Natural killer cell (primary cell): ENCODE measurements around the gene NT5DC1. TPM values are rescaled to one million over a fixed set of nuclear protein-coding genes. Genes with fewer than 3 reads are reported as not detected.
A peak's percentile ranks its signal among the peaks of the same experiment; 100 is the strongest.

ENCODE experiments used
- ATAC-seq, 3 donors: fragments of 150-1000 bp in 2 of 3; fragments of 200-7000 bp in 1 of 3; cut with Tn5 transposase; 1 replicate in 1 of 3; 2 replicates in 2 of 3; pipeline ENCODE4 v1.10.0; 2021; ENCODE audit warnings: mild to moderate bottlenecking in 2 of 3, moderate library complexity in 2 of 3
- DNase-seq, 2 donors: peaks; one replicate each; pipeline versions ENCODE4 v3.0.0 to v3.0.0-alpha.2; 2013 to 2021; ENCODE audit warnings: mixed read lengths in 1 of 2
- H3K27ac ChIP-seq: one replicate; pipeline ENCODE4 v1.5.1; 2013; ENCODE audit warnings: mild to moderate bottlenecking, low read length
- H3K27me3 ChIP-seq: one replicate; pipeline ENCODE4 v1.6.1; 2013; ENCODE audit warnings: low read length; ENCODE audit not compliant: control insufficient read depth, insufficient read depth
- H3K36me3 ChIP-seq: one replicate; pipeline ENCODE4 v1.6.1; 2013; ENCODE audit warnings: low read length; ENCODE audit not compliant: control insufficient read depth, insufficient read depth
- H3K4me1 ChIP-seq: one replicate; pipeline ENCODE4 v1.6.1; 2013; ENCODE audit warnings: low read length; ENCODE audit not compliant: control insufficient read depth, insufficient read depth
- H3K4me3 ChIP-seq: one replicate; pipeline ENCODE4 v1.5.1; 2013; ENCODE audit warnings: low read length
- H3K9me3 ChIP-seq: one replicate; pipeline ENCODE4 v1.6.1; 2013; ENCODE audit warnings: low read length; ENCODE audit not compliant: control insufficient read depth, insufficient read depth
- H3K27ac Mint-ChIP-seq, 2 donors: one replicate each; pipeline ENCODE4 v1.8.0; 2022; ENCODE audit warnings: mild to moderate bottlenecking in 2 of 2, mixed read lengths in 2 of 2, moderate library complexity in 1 of 2
- H3K27me3 Mint-ChIP-seq, 2 donors: one replicate each; pipeline ENCODE4 v1.8.0; 2022; ENCODE audit warnings: low read depth in 2 of 2, mixed read lengths in 2 of 2
- H3K36me3 Mint-ChIP-seq: one replicate; pipeline ENCODE4 v1.8.0; 2022; ENCODE audit warnings: mixed read lengths
- H3K4me1 Mint-ChIP-seq, 2 donors: one replicate each; pipeline ENCODE4 v1.8.0; 2022; ENCODE audit warnings: mixed read lengths in 2 of 2
- H3K4me3 Mint-ChIP-seq: one replicate; pipeline ENCODE4 v1.8.0; 2022; ENCODE audit warnings: mild to moderate bottlenecking, moderate library complexity, mixed read lengths
- H3K9me3 Mint-ChIP-seq, 2 donors: one replicate each; pipeline ENCODE4 v1.8.0; 2022; ENCODE audit warnings: mixed read lengths in 2 of 2
- CTCF ChIP-seq: fragments of 200-600 bp; IDR thresholded peaks from one replicate; pipeline ENCODE4 v1.8.0; 2022; ENCODE audit warnings: antibody characterized with exemption
- WGBS: methylation state at CpG from one replicate; pipeline ENCODE4 v1.1.7; 2013; ENCODE audit warnings: missing lambda C conversion rate; ENCODE audit not compliant: insufficient coverage; 5-methylcytosine and 5-hydroxymethylcytosine counted together
- intact Hi-C: fragments of 100-400 bp; cut with micrococcal nuclease; formaldehyde crosslinking; loops from one replicate; pipeline ENCODE4 v1.14.2; 2022
- total RNA-seq, 4 donors: library from RNA; stranded (reverse); fragments of 120-200 nt in 1 of 4; gene quantifications; one replicate each; pipeline versions ENCODE4 v1.2.3 to v1.2.4, GENCODE V29; 2013 to 2022

The NT5DC1 gene
- total RNA-seq, 3 donors from 2014 or later (not counting 1 experiment from before 2014, with no cell fraction given) = 19.1 to 29.4 (median 20.5) TPM

GRCh38 chr6:116255246-116255800 is 154.7 kb downstream of the NT5DC1 start:
- H3K27ac Mint-ChIP-seq = no peak overlapping the region
- peaks cover 21% of the 10 kb centered on the region for H3K4me1 ChIP-seq
- no peaks in the 10 kb centered on the region for H3K4me1 Mint-ChIP-seq
- no peak for TF ChIP-seq CTCF
- H3K27me3 ChIP-seq = no peaks in the 10 kb centered on the region
- H3K9me3 ChIP-seq = no peaks in the 10 kb centered on the region
- no peaks in the 10 kb centered on the region for H3K9me3 Mint-ChIP-seq
- DNase-seq (peak in 1 of 2 donors; percentile 3), ATAC-seq (no peak)
- no peaks in the 10 kb centered on the region for H3K36me3 Mint-ChIP-seq
- H3K4me3 ChIP-seq = no peak overlapping the region
- no peak overlapping the region for H3K4me3 Mint-ChIP-seq
- no peaks in the 10 kb centered on the region for H3K36me3 ChIP-seq
- intact Hi-C loops = no loop called here
- no peak overlapping the region for H3K27ac ChIP-seq
- H3K27me3 Mint-ChIP-seq = no peaks in the 10 kb centered on the region
- 79% methylated on average over 4 of the region's 5 CpGs for WGBS

- Mint-ChIP-seq H3K36me3 (no peaks in the 10 kb centered on the region), H3K4me1 (no peaks in the 10 kb centered on the region), H3K4me3 (no peak overlapping the region), H3K9me3 (no peaks in the 10 kb centered on the region), H3K27me3 (no peaks in the 10 kb centered on the region), H3K27ac (no peak overlapping the region)
- Histone ChIP-seq H3K9me3 (no peaks in the 10 kb centered on the region), H3K36me3 (no peaks in the 10 kb centered on the region), H3K27ac (no peak overlapping the region), H3K4me3 (no peak overlapping the region), H3K4me1 (peaks cover 14% of the 10 kb centered on the region), H3K27me3 (no peaks in the 10 kb centered on the region)
- no peak for TF ChIP-seq CTCF
- no CpG with 5 or more reads among the region's 1 CpG for WGBS
- intact Hi-C loops = no loop called here
- ATAC-seq = no peak
- DNase-seq = no peak
These were observed 156.0 kb downstream of the NT5DC1 start for GRCh38 chr6:116256694-116257093.

DNA sequence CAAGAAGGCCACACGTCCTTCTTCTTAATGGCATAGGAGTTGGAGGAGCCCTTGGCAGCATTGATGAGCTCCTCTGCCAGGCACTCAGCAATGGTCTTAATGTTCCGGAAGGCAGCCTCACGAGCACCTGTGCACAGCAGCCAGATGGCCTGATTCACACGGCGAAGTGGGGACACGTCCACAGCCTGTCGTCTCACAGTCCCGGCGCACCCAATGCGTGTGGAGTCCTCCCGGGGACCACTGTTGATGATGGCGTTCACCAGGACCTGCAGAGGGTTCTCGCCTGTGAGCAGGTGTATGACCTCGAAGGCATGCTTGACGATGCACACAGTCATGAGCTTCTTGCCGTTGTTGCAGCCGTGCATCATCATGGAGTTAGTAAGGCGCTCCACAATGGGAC is 157.9 kb downstream of the NT5DC1 start:
- Mint-ChIP-seq H3K27me3 (no peaks in the 10 kb centered on the region), H3K36me3 (peaks cover 13% of the 10 kb centered on the region), H3K4me3 (no peak overlapping the region), H3K27ac (no peak overlapping the region), H3K4me1 (no peaks in the 10 kb centered on the region), H3K9me3 (peaks cover 0 to 7% of the 10 kb centered on the region in 2 donors)
- 95% methylated on average over 18 of the region's 18 CpGs for WGBS
- ATAC-seq = no peak
- no peak overlapping the region for H3K27ac ChIP-seq
- no peak overlapping the region for H3K4me3 ChIP-seq
- intact Hi-C loops = no loop called here
- H3K27me3 ChIP-seq = no peaks in the 10 kb centered on the region
- no peak for TF ChIP-seq CTCF
- H3K9me3 ChIP-seq = no peaks in the 10 kb centered on the region
- no peaks in the 10 kb centered on the region for H3K4me1 ChIP-seq
- no peaks in the 10 kb centered on the region for H3K36me3 ChIP-seq
- DNase-seq = no peak

DNA sequence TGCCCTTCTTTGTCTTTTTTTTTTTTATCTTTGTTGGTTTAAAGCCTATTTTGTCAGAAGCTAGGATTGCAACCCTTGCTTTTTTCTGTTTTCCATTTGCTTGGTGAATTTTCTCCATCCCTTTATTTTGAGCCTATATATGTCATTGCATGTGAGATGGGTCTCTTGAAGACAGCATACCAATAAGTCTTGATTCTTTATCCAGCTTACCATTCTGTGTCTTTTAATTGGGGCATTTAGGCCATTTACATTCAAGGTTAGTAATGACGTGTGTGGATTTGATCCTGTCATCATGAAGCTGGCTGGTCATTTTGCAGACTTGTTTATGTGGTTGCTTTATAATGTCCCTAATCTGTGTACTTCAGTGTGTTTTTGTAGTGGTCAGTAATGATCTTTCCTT is 162.7 kb downstream of the NT5DC1 start:
- no peak for ATAC-seq
- peaks cover 0 to 10% of the 10 kb centered on the region in 2 donors for H3K9me3 Mint-ChIP-seq
- H3K27ac Mint-ChIP-seq = no peak overlapping the region
- no peak overlapping the region for H3K4me3 ChIP-seq
- no peak overlapping the region for H3K4me3 Mint-ChIP-seq
- intact Hi-C loops = no loop called here
- H3K4me1 Mint-ChIP-seq = peaks cover 2% of the 10 kb centered on the region in 2 donors
- no peaks in the 10 kb centered on the region for H3K4me1 ChIP-seq
- H3K36me3 ChIP-seq = peaks cover 5% of the 10 kb centered on the region
- no peaks in the 10 kb centered on the region for H3K27me3 ChIP-seq
- no peaks in the 10 kb centered on the region for H3K9me3 ChIP-seq
- peaks cover 14% of the 10 kb centered on the region for H3K36me3 Mint-ChIP-seq
- H3K27ac ChIP-seq = no peak overlapping the region
- no peak for DNase-seq
- TF ChIP-seq CTCF = no peak
- no peaks in the 10 kb centered on the region for H3K27me3 Mint-ChIP-seq
- 100% methylated on average over 1 of the region's 1 CpG for WGBS
